Activated CD8-positive, alpha-beta memory T cell treated with anti-CD3 and anti-CD28 coated beads, Interleukin-2, amount 50 U/mL, for 24 hours (primary cell): Measurements from ENCODE around the gene SLC9B2.
"Not testable (repeated sequence)": the region's sequence is repeated elsewhere in the genome, so short reads cannot be mapped to it uniquely, and the experiment has no call there.

Experiments
- DNase-seq: peaks from one replicate; pipeline ENCODE4 v3.0.0-alpha.2; 2020; ENCODE audit errors: extremely low read depth

SLC9B2 gene

GRCh38 chr4:103019308-103020124 lies 57.0 kb downstream of the SLC9B2 start, which contains the start of gene SLC9B1:
TSS of gene SLC9B1 (minus strand) at chr4:103019705. CDS start at chr4:102991711, 27,994 bp downstream.
- DNase-seq = peak; percentile 81

- DNase-seq = no peak
Measured at GRCh38 chr4:103018391-103019307, 57.9 kb downstream of the SLC9B2 start.

- no peak for DNase-seq
Measured at GRCh38 chr4:103012551-103012950, 64.0 kb downstream of the SLC9B2 start.

- DNase-seq = no peak
Measured at GRCh38 chr4:103012060-103012459, 64.5 kb downstream of the SLC9B2 start.

- DNase-seq = no peak
Measured at GRCh38 chr4:103011378-103012025, 65.1 kb downstream of the SLC9B2 start.

- no peak for DNase-seq
Measured at GRCh38 chr4:103010804-103011203, 65.8 kb downstream of the SLC9B2 start.

GRCh38 chr4:103008875-103009729 lies 67.5 kb downstream of the SLC9B2 start:
- DNase-seq = no peak

GRCh38 chr4:103002551-103002950 lies 74.0 kb downstream of the SLC9B2 start:
- no peak for DNase-seq

GRCh38 chr4:102994803-102995202 lies 81.8 kb downstream of the SLC9B2 start:
- DNase-seq = no peak

- DNase-seq = not testable (repeated sequence)
Measured at GRCh38 chr4:102993985-102994384, 82.6 kb downstream of the SLC9B2 start.

- no peak for DNase-seq
Measured at GRCh38 chr4:102988429-102989020, 88.0 kb downstream of the SLC9B2 start.

GRCh38 chr4:102981005-102981404 lies 95.6 kb downstream of the SLC9B2 start:
- no peak for DNase-seq
